WTC11 (cell line): Measurements from ENCODE around the gene TTLL11.

Source experiments
- FOXK1 ChIP-seq: sonication (generic); formaldehyde crosslinking; IDR thresholded peaks from 2 replicates; pipeline ENCODE4 v1.8.0; 2022; ENCODE audit warnings: mild to moderate bottlenecking, moderate library complexity, missing genetic modification reagents
- NFYB ChIP-seq: sonication (generic); formaldehyde crosslinking; conservative IDR thresholded peaks from 2 replicates; pipeline ENCODE4 v1.8.0; 2022; ENCODE audit warnings: low read depth, missing genetic modification reagents
- NR2C2 ChIP-seq: sonication (generic); formaldehyde crosslinking; IDR thresholded peaks from 2 replicates; pipeline ENCODE4 v1.8.0; 2022; ENCODE audit warnings: mild to moderate bottlenecking, missing genetic modification reagents
- NR3C1 ChIP-seq: sonication (generic); formaldehyde crosslinking; conservative IDR thresholded peaks from 2 replicates; pipeline ENCODE4 v1.8.1; 2023; ENCODE audit warnings: low read depth, mild to moderate bottlenecking, missing genetic modification reagents
- SOX15 ChIP-seq: fragments of 250-450 bp; sonication (Bioruptor Pico); IDR thresholded peaks from 2 replicates; pipeline ENCODE4 v1.9.0; 2021; ENCODE audit warnings: mild to moderate bottlenecking
- SP1 ChIP-seq: sonication (generic); formaldehyde crosslinking; conservative IDR thresholded peaks from 2 replicates; pipeline ENCODE4 v1.8.1; 2022; ENCODE audit warnings: missing genetic modification reagents
- ZNF317 ChIP-seq: sonication (generic); formaldehyde crosslinking; IDR thresholded peaks from 2 replicates; pipeline ENCODE4 v1.8.1; 2023; ENCODE audit warnings: low read depth, mild to moderate bottlenecking, moderate library complexity, missing genetic modification reagents, borderline replicate concordance
- TF ChIP-seq, protein P1 (sequence below): fragments of 200-600 bp; IDR thresholded peaks from 2 replicates; pipeline ENCODE4 v1.8.0; 2022; ENCODE audit warnings: antibody characterized with exemption
- TF ChIP-seq, protein P2 (sequence below): sonication (generic); formaldehyde crosslinking; IDR thresholded peaks from 2 replicates; pipeline ENCODE4 v1.8.1; 2023; ENCODE audit warnings: mild to moderate bottlenecking, moderate library complexity, missing genetic modification reagents
- TF ChIP-seq, protein P3 (sequence below): sonication (generic); formaldehyde crosslinking; IDR thresholded peaks from 2 replicates; pipeline ENCODE4 v1.8.1; 2023; ENCODE audit warnings: mild to moderate bottlenecking, missing genetic modification reagents, moderate library complexity
- TF ChIP-seq, protein P4 (sequence below): sonication (generic); formaldehyde crosslinking; conservative IDR thresholded peaks from 2 replicates; pipeline ENCODE4 v1.8.1; 2023; ENCODE audit warnings: mild to moderate bottlenecking, low read depth, missing genetic modification reagents, moderate library complexity

DNA sequence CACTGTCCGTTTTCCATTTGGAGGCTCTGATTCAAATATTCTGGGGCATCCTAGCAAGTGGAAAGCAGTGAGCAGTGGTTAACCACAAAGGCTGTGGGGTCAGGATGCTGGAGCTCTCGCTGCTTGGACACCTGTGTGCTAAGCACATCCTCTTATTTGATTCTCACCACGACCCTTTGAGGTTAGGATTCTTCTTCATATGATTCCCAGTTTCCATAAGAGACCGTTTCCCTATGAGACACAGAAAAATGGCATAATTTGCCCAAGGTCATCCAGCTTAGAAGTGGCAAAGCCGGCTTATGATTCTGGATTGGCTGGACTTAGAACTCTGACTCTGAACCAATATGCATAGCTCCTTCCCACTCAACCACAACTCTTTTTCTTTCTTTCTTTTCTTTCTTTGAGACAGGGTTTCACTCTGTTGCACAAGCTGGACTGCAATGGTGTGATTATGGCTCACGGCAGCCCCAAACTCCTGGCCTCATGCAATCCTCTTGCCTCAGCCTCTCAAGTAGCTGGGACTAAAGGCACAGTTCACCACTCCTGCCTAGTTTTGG is 207.7 kb downstream of the TTLL11 start:
- TF ChIP-seq, protein P1, sequence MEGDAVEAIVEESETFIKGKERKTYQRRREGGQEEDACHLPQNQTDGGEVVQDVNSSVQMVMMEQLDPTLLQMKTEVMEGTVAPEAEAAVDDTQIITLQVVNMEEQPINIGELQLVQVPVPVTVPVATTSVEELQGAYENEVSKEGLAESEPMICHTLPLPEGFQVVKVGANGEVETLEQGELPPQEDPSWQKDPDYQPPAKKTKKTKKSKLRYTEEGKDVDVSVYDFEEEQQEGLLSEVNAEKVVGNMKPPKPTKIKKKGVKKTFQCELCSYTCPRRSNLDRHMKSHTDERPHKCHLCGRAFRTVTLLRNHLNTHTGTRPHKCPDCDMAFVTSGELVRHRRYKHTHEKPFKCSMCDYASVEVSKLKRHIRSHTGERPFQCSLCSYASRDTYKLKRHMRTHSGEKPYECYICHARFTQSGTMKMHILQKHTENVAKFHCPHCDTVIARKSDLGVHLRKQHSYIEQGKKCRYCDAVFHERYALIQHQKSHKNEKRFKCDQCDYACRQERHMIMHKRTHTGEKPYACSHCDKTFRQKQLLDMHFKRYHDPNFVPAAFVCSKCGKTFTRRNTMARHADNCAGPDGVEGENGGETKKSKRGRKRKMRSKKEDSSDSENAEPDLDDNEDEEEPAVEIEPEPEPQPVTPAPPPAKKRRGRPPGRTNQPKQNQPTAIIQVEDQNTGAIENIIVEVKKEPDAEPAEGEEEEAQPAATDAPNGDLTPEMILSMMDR, result no peak
- TF ChIP-seq NR2C2 (CRISPR knock-in tag), result no peak
- TF ChIP-seq, protein P2, sequence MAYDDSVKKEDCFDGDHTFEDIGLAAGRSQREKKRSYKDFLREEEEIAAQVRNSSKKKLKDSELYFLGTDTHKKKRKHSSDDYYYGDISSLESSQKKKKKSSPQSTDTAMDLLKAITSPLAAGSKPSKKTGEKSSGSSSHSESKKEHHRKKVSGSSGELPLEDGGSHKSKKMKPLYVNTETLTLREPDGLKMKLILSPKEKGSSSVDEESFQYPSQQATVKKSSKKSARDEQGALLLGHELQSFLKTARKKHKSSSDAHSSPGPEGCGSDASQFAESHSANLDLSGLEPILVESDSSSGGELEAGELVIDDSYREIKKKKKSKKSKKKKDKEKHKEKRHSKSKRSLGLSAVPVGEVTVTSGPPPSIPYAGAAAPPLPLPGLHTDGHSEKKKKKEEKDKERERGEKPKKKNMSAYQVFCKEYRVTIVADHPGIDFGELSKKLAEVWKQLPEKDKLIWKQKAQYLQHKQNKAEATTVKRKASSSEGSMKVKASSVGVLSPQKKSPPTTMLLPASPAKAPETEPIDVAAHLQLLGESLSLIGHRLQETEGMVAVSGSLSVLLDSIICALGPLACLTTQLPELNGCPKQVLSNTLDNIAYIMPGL (CRISPR knock-in tag), result no peak
- TF ChIP-seq, protein P3, sequence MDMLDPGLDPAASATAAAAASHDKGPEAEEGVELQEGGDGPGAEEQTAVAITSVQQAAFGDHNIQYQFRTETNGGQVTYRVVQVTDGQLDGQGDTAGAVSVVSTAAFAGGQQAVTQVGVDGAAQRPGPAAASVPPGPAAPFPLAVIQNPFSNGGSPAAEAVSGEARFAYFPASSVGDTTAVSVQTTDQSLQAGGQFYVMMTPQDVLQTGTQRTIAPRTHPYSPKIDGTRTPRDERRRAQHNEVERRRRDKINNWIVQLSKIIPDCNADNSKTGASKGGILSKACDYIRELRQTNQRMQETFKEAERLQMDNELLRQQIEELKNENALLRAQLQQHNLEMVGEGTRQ (CRISPR knock-in tag), result no peak
- no peak for TF ChIP-seq NR3C1 (CRISPR knock-in tag)
- TF ChIP-seq NFYB, result no peak
- no peak for TF ChIP-seq SOX15 (CRISPR knock-in tag)
- no peak for TF ChIP-seq SP1 (CRISPR knock-in tag)
- TF ChIP-seq, protein P4, sequence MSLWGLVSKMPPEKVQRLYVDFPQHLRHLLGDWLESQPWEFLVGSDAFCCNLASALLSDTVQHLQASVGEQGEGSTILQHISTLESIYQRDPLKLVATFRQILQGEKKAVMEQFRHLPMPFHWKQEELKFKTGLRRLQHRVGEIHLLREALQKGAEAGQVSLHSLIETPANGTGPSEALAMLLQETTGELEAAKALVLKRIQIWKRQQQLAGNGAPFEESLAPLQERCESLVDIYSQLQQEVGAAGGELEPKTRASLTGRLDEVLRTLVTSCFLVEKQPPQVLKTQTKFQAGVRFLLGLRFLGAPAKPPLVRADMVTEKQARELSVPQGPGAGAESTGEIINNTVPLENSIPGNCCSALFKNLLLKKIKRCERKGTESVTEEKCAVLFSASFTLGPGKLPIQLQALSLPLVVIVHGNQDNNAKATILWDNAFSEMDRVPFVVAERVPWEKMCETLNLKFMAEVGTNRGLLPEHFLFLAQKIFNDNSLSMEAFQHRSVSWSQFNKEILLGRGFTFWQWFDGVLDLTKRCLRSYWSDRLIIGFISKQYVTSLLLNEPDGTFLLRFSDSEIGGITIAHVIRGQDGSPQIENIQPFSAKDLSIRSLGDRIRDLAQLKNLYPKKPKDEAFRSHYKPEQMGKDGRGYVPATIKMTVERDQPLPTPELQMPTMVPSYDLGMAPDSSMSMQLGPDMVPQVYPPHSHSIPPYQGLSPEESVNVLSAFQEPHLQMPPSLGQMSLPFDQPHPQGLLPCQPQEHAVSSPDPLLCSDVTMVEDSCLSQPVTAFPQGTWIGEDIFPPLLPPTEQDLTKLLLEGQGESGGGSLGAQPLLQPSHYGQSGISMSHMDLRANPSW, result no peak
- no peak for TF ChIP-seq ZNF317 (CRISPR knock-in tag)
- no peak for TF ChIP-seq FOXK1 (CRISPR knock-in tag)
